Vagina (tissue), 2 donors: ENCODE results near the gene RHOJ.

Experiments used
- POLR2A ChIP-seq, 2 donors: fragments of 450-650 bp; IDR thresholded peaks; one replicate each; pipeline ENCODE4 v1.6.1; 2017; ENCODE audit warnings: antibody characterized with exemption in 2 of 2, mild to moderate bottlenecking in 2 of 2, moderate library complexity in 2 of 2
- TF ChIP-seq, protein P1 (sequence below), 3 experiments: fragments of 450-650 bp in 2 of 3; fragments of 200-600 bp in 1 of 3; sonication (generic) in 1 of 3; IDR thresholded peaks; one replicate each; pipeline ENCODE4 v1.5.1; 2017 to 2019; ENCODE audit warnings: antibody characterized with exemption in 3 of 3, mild to moderate bottlenecking in 2 of 3, moderate library complexity in 2 of 3

DNA sequence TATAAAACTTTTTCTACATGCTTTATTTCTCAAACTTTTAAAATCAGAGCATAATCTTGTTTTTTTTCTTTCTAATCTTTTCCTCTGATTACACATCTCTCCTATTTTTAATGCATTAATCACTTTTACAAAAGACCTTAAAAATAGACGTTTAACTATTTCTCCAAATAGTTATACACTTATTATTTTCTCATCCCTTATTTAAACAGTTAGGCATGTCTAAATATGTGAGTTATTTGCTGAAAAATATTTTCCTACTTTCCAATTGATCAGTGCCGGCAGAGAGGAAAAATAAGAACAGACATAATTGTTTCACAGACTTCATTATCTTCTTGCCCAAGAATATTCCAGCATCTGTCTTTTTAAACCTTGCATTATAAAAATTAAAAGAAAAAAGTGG is 28.7 kb upstream of the RHOJ start:
- TF ChIP-seq, protein P1, sequence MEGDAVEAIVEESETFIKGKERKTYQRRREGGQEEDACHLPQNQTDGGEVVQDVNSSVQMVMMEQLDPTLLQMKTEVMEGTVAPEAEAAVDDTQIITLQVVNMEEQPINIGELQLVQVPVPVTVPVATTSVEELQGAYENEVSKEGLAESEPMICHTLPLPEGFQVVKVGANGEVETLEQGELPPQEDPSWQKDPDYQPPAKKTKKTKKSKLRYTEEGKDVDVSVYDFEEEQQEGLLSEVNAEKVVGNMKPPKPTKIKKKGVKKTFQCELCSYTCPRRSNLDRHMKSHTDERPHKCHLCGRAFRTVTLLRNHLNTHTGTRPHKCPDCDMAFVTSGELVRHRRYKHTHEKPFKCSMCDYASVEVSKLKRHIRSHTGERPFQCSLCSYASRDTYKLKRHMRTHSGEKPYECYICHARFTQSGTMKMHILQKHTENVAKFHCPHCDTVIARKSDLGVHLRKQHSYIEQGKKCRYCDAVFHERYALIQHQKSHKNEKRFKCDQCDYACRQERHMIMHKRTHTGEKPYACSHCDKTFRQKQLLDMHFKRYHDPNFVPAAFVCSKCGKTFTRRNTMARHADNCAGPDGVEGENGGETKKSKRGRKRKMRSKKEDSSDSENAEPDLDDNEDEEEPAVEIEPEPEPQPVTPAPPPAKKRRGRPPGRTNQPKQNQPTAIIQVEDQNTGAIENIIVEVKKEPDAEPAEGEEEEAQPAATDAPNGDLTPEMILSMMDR (IDR thresholded peaks at IDR 0.05): no peak
- no peak for TF ChIP-seq POLR2A (IDR thresholded peaks at IDR 0.05)
